SJCRH30 (cell line): ENCODE data around the gene ENDOD1. TPM values are rescaled to one million over a fixed set of nuclear protein-coding genes. Genes with fewer than 3 reads are reported as not detected.
A peak's percentile ranks its signal among the peaks of the same experiment; 100 is the strongest.

ENCODE experiments used
- DNase-seq, 2 experiments: peaks; one replicate each; pipeline ENCODE4 v3.0.0-alpha.2; 2015 to 2020
- H3K27ac ChIP-seq: fragments of 250-450 bp; sonication (Bioruptor Pico); 2 replicates; pipeline ENCODE4 v1.5.1; 2020; ENCODE audit warnings: mild to moderate bottlenecking, moderate library complexity
- H3K27me3 ChIP-seq: fragments of 250-450 bp; sonication (Bioruptor Pico); 2 replicates; pipeline ENCODE4 v1.5.1; 2020; ENCODE audit warnings: mild to moderate bottlenecking, moderate library complexity
- H3K36me3 ChIP-seq: fragments of 250-450 bp; sonication (Bioruptor Pico); 2 replicates; pipeline ENCODE4 v1.5.1; 2020; ENCODE audit warnings: mild to moderate bottlenecking, moderate library complexity
- H3K4me1 ChIP-seq: fragments of 250-450 bp; sonication (Bioruptor Pico); 2 replicates; pipeline ENCODE4 v1.5.1; 2020; ENCODE audit warnings: mild to moderate bottlenecking, moderate library complexity
- H3K4me3 ChIP-seq: fragments of 250-450 bp; sonication (Bioruptor Pico); 2 replicates; pipeline ENCODE4 v1.5.1; 2020; ENCODE audit warnings: mild to moderate bottlenecking, moderate library complexity
- H3K9me3 ChIP-seq: fragments of 250-450 bp; sonication (Bioruptor Pico); replicated peaks from 2 replicates; pipeline ENCODE4 v1.5.1; 2020; ENCODE audit warnings: mild to moderate bottlenecking, moderate library complexity
- total RNA-seq: library from RNA; depleted of rRNA; stranded (reverse); fragments of >200 nt; shearing (Covaris generic); gene quantifications from 2 replicates; pipeline ENCODE4 v1.2.3, GENCODE V29; 2014

Gene ENDOD1
- total RNA-seq, 1 experiment from 2014 or later = 10.3 TPM

GRCh38 chr11:95067039-95067840, 22.4 kb upstream of the ENDOD1 start:
- Histone ChIP-seq H3K27me3 (no peaks in the 10 kb centered on the region), H3K36me3 (no peaks in the 10 kb centered on the region), H3K9me3 (no peaks in the 10 kb centered on the region), H3K4me3 (peak overlapping the region; percentile 94), H3K4me1 (no peaks in the 10 kb centered on the region), H3K27ac (peak overlapping the region; percentile 67)
- DNase-seq = peak; percentile 66 to 73

GRCh38 chr11:95067841-95068219, 21.8 kb upstream of the ENDOD1 start:
- Histone ChIP-seq H3K4me3 (peak overlapping the region; percentile 94), H3K36me3 (no peaks in the 10 kb centered on the region), H3K4me1 (no peaks in the 10 kb centered on the region), H3K27me3 (no peaks in the 10 kb centered on the region), H3K9me3 (no peaks in the 10 kb centered on the region), H3K27ac (peak overlapping the region; percentile 67)
- no peak for DNase-seq

DNA sequence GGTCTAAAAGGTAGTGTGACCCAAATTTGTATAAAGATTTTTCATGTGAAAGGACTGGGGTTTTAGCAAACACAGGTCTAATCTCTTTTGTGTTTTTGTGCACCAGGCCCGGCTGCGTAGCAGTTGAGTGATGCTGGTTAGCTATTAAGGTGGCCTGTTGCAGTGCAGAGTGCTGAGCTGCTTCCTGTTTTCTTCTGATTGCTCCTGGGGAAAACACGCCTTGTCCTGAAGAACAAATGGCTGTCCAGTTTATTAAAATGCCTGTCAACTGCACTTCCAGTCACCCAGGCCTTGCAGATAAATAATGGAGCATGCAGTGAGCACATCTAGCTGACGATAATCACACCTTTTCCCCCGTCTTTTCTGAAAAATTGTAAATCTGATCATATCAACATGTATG, 21.1 kb upstream of the ENDOD1 start:
- Histone ChIP-seq H3K36me3 (no peaks in the 10 kb centered on the region), H3K27ac (no peak overlapping the region; the same call in 1 of the 2 replicates), H3K4me3 (peak overlapping the region; percentile 94), H3K4me1 (no peaks in the 10 kb centered on the region), H3K27me3 (no peaks in the 10 kb centered on the region), H3K9me3 (no peaks in the 10 kb centered on the region)
- DNase-seq = peak; percentile 66 to 80

DNA sequence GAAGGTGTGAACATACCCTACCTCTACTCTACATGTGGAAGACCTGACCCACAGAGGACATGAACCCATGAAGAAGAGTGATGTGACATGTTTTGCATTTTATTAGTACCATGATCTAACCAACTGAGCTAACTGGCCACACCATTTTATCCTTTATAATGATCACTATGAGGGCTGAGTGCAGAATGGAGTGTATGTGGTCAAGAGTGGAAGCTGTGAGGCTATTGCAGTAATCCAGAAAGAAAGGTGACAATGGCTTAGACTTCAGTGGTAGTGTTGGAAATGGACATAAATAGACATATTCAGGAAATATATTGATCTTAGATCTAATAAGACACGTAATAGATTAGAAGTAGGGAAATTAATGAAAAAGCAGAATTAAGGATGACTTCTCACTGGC, 19.2 kb upstream of the ENDOD1 start:
- H3K9me3 ChIP-seq = no peaks in the 10 kb centered on the region
- no peaks in the 10 kb centered on the region for H3K36me3 ChIP-seq
- no peaks in the 10 kb centered on the region for H3K4me1 ChIP-seq
- H3K27me3 ChIP-seq = no peaks in the 10 kb centered on the region
- no peak overlapping the region for H3K4me3 ChIP-seq
- H3K27ac ChIP-seq = no peak overlapping the region
- no peak for DNase-seq

DNA sequence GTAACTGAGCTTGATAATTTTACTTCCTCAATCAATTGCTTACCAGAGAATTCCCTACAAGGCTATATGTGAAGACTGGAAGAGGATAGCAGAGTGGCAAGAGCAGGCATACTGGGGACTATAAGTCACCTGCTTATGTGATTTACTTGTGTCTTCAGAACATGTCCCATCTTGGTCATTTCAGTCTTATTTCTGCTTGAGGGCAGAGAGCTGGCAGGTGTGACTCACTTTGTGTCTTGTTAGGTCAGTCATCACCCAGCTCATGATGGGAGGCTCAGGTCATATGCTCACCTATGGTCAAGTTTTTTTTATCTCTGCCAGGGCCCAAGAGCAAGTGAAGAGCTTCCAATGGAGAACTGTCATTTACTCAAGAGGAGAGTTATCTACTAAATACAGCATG, 16.7 kb upstream of the ENDOD1 start:
- DNase-seq = no peak
- Histone ChIP-seq H3K27ac (no peak overlapping the region), H3K9me3 (no peaks in the 10 kb centered on the region), H3K36me3 (no peaks in the 10 kb centered on the region), H3K27me3 (no peaks in the 10 kb centered on the region), H3K4me3 (no peak overlapping the region), H3K4me1 (no peaks in the 10 kb centered on the region)

DNA sequence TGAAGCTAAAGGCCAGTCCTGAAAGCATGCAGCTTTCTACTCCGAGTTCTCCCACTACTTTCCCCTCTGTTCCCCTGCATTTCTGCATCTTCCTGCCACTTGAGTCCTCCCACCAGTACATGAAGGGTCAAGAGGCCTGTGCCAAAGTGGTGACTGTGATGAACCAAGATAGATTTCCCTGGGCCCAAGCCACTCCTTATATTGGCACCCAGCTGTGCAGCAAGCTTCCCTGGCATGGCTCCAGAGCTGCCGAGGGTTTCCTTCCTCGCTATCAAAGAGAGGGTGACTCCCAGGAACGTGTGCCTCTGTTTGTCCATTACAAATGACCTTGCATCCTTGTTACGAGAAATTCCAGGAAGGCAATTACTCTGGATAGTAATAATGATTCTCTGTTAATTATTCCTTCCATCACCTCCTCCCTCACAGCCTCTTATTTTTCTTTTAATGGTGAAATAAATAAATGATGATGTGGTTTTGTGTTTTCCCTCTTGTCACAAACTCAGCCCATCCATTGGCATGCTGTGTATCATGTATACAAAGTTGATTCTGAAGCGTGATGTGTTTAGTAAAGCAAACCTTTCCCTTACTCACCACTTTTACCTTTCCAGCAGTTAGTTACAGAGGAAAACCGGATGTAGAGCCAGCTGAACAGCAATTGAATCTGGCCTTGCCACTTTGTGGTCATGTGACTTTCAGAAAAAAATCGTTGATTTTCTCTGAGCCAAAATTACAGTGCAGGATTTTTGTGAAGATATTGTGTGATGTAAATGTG, 14.7 kb upstream of the ENDOD1 start:
- H3K27ac ChIP-seq = no peak overlapping the region
- no peaks in the 10 kb centered on the region for H3K27me3 ChIP-seq
- no peak overlapping the region for H3K4me3 ChIP-seq
- H3K9me3 ChIP-seq = no peaks in the 10 kb centered on the region
- no peaks in the 10 kb centered on the region for H3K36me3 ChIP-seq
- peak; percentile 16 to 29 for DNase-seq
- no peaks in the 10 kb centered on the region for H3K4me1 ChIP-seq

GRCh38 chr11:95076416-95076815, 13.2 kb upstream of the ENDOD1 start:
- DNase-seq = no peak
- Histone ChIP-seq H3K4me3 (no peak overlapping the region), H3K36me3 (no peaks in the 10 kb centered on the region), H3K27ac (no peak overlapping the region), H3K27me3 (no peaks in the 10 kb centered on the region), H3K9me3 (no peaks in the 10 kb centered on the region), H3K4me1 (no peaks in the 10 kb centered on the region)

- H3K9me3 ChIP-seq = no peaks in the 10 kb centered on the region
- H3K36me3 ChIP-seq = no peaks in the 10 kb centered on the region
- H3K27me3 ChIP-seq = no peaks in the 10 kb centered on the region
- no peak overlapping the region for H3K4me3 ChIP-seq
- DNase-seq = no peak
- no peaks in the 10 kb centered on the region for H3K4me1 ChIP-seq
- H3K27ac ChIP-seq = no peak overlapping the region
These were observed 12.7 kb upstream of the ENDOD1 start for GRCh38 chr11:95076981-95077380.

DNA sequence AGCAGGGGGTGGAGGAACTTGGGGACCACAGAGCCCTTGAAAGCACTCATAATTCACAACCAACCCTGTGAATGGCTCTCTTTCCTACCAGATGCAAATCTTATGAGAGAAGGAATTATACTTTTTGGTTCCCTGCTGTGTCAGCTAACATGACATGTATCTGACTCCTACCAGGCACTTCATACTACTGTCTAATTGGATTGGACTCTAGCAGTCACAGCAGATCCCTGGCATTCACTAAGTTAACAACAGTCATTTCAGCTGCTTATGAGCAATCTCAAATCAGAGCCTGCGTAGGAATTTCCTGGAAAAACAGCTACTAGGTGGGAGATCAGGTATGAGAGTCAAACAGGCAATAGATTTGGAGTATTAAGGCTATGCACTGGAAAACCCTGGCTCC, 11.1 kb upstream of the ENDOD1 start:
- no peak overlapping the region for H3K27ac ChIP-seq
- H3K27me3 ChIP-seq = no peaks in the 10 kb centered on the region
- no peak for DNase-seq
- H3K9me3 ChIP-seq = no peaks in the 10 kb centered on the region
- no peaks in the 10 kb centered on the region for H3K36me3 ChIP-seq
- no peaks in the 10 kb centered on the region for H3K4me1 ChIP-seq
- no peak overlapping the region for H3K4me3 ChIP-seq

DNA sequence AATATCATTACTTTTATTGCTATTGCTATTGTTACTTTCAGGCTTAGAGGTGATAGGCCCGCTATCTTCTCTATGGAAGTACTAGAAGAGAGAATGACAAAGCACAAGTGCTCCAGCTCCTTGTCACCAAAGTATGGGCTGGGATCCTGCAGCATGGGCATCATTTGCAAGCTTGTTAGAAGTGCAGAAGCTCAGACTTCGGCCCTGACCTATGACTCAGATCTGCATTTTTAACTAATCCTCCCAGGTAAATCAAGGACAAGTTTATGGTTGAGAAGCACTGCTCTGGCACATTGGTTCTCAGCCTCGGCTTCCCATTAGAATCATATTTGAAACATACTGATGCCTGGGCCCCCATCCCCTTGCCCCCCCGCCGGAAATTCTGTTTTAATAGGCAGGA, 8.6 kb upstream of the ENDOD1 start:
- Histone ChIP-seq H3K27me3 (no peaks in the 10 kb centered on the region), H3K4me1 (no peaks in the 10 kb centered on the region), H3K9me3 (no peaks in the 10 kb centered on the region), H3K27ac (no peak overlapping the region), H3K4me3 (no peak overlapping the region), H3K36me3 (no peaks in the 10 kb centered on the region)
- DNase-seq = no peak

GRCh38 chr11:95081412-95081811, 8.2 kb upstream of the ENDOD1 start:
- no peak overlapping the region for H3K4me3 ChIP-seq
- no peak overlapping the region for H3K27ac ChIP-seq
- H3K27me3 ChIP-seq = no peaks in the 10 kb centered on the region
- DNase-seq = peak; percentile 7 to 32
- no peaks in the 10 kb centered on the region for H3K36me3 ChIP-seq
- H3K4me1 ChIP-seq = no peaks in the 10 kb centered on the region
- H3K9me3 ChIP-seq = no peaks in the 10 kb centered on the region

DNA sequence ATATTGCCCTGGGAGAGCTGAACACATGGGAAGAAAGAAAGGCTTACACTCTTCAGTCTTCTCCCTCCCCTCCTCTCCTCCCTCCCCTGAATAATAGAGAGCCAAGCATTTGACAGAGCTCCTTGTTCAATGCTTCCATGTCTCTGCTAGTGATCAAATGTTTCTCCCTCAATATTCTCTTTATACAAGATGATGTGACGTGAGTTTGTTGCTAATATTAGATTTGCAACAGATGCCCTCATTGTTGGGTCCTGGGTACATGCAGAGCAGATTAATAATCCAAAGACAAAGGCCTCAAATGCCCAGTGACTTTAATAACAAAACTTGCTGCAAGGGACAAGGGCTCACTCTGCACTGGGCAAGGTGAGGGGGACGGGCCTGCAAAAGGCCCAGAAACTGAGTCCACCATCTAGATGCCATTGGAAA, 7.1 kb upstream of the ENDOD1 start:
- no peak overlapping the region for H3K4me3 ChIP-seq
- no peaks in the 10 kb centered on the region for H3K27me3 ChIP-seq
- H3K9me3 ChIP-seq = no peaks in the 10 kb centered on the region
- no peak overlapping the region for H3K27ac ChIP-seq
- H3K4me1 ChIP-seq = 0 out of 2 replicates have a peak, but pooled peaks cover 3% of the 10 kb centered on the region
- DNase-seq = no peak
- H3K36me3 ChIP-seq = no peaks in the 10 kb centered on the region

- Histone ChIP-seq H3K9me3 (no peaks in the 10 kb centered on the region), H3K36me3 (no peaks in the 10 kb centered on the region), H3K27ac (no peak overlapping the region), H3K4me1 (0 out of 2 replicates have a peak, but pooled peaks cover 3% of the 10 kb centered on the region), H3K4me3 (no peak overlapping the region), H3K27me3 (no peaks in the 10 kb centered on the region)
- no peak for DNase-seq
These were observed 5.1 kb upstream of the ENDOD1 start for GRCh38 chr11:95084509-95084908.

DNA sequence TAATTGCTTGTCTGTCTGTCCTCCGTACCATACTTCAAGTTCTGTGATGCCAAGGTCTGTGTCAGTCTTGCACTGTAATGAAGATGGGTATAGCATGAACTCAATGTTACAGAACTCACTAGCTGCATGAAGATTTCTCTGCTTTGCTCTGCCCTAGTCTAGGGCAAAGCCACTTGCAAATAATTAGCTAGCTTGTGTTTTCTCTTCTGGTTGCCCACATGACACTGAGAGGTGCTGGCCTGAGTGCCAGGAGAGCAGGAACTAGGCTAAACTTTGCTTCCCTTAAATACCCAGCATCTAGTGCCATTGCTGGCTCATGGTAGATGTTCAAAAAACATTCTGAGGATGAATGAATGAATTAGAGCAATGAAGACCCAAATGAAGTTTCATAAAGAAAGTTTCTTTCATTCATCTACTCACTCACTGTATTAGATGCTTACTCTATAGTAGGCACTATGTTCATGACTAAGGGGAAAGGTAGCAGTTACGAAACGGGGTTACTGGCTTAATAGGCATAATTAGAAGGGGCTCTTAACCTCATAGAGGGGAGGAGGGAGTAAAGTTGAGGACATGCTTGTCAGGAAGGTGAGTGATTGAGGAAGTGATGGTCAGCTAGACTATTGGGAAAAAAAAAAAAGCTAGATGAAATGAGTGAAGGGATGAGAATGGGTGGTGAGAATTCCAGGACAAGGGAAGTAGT, 4.4 kb upstream of the ENDOD1 start:
- DNase-seq = no peak
- no peaks in the 10 kb centered on the region for H3K9me3 ChIP-seq
- H3K27ac ChIP-seq = no peak overlapping the region
- 0 out of 2 replicates have a peak, but pooled peaks cover 3% of the 10 kb centered on the region for H3K4me1 ChIP-seq
- no peaks in the 10 kb centered on the region for H3K27me3 ChIP-seq
- H3K36me3 ChIP-seq = no peaks in the 10 kb centered on the region
- no peak overlapping the region for H3K4me3 ChIP-seq

- Histone ChIP-seq H3K9me3 (no peaks in the 10 kb centered on the region), H3K4me1 (0 out of 2 replicates have a peak, but pooled peaks cover 3% of the 10 kb centered on the region), H3K4me3 (no peak overlapping the region), H3K36me3 (no peaks in the 10 kb centered on the region), H3K27ac (no peak overlapping the region), H3K27me3 (no peaks in the 10 kb centered on the region)
- DNase-seq = no peak
These were observed 3.5 kb upstream of the ENDOD1 start for GRCh38 chr11:95086151-95086550.
